Stimulated activated CD8-positive, alpha-beta memory T cell treated with anti-CD3 and anti-CD28 coated beads, Interleukin-7, amount 100 ng/mL, for 24 hours (primary cell): ENCODE results near the gene CNEP1R1.

ENCODE experiments used
- DNase-seq: peaks from one replicate; pipeline ENCODE4 v3.0.0-alpha.2; 2020; ENCODE audit warnings: low read depth

CNEP1R1 gene

GRCh38 chr16:50017553-50017952 is 7.5 kb upstream of the CNEP1R1 start:
- DNase-seq, result no peak

GRCh38 chr16:50021544-50021943 is 3.5 kb upstream of the CNEP1R1 start:
- no peak for DNase-seq

GRCh38 chr16:50023641-50024040 is 1.4 kb upstream of the CNEP1R1 start:
- DNase-seq, result no peak

- no peak for DNase-seq
Observed at GRCh38 chr16:50024207-50024606, 818 bp upstream of the CNEP1R1 start.

- no peak for DNase-seq
Observed at GRCh38 chr16:50025537-50025931, 509 bp downstream of the CNEP1R1 start.

GRCh38 chr16:50027829-50028228 is 2.8 kb downstream of the CNEP1R1 start:
- no peak for DNase-seq

- DNase-seq, result no peak
Observed at GRCh38 chr16:50035468-50035992, 10.5 kb downstream of the CNEP1R1 start.

- no peak for DNase-seq
Observed at GRCh38 chr16:50036426-50036825, 11.4 kb downstream of the CNEP1R1 start.

- DNase-seq, result no peak
Observed at GRCh38 chr16:50037662-50038220, 12.7 kb downstream of the CNEP1R1 start.

- DNase-seq, result no peak
Observed at GRCh38 chr16:50038286-50038685, 13.3 kb downstream of the CNEP1R1 start.

- no peak for DNase-seq
Observed at GRCh38 chr16:50038756-50039529, 13.9 kb downstream of the CNEP1R1 start.

GRCh38 chr16:50040018-50040417 is 15.0 kb downstream of the CNEP1R1 start:
- DNase-seq, result no peak

GRCh38 chr16:50040710-50041109 is 15.7 kb downstream of the CNEP1R1 start:
- no peak for DNase-seq

GRCh38 chr16:50043358-50043757 is 18.3 kb downstream of the CNEP1R1 start:
- DNase-seq, result no peak

GRCh38 chr16:50045412-50045811 is 20.4 kb downstream of the CNEP1R1 start:
- DNase-seq, result no peak

GRCh38 chr16:50046853-50047252 is 21.8 kb downstream of the CNEP1R1 start:
- DNase-seq, result no peak

GRCh38 chr16:50047864-50048263 is 22.8 kb downstream of the CNEP1R1 start:
- no peak for DNase-seq

- DNase-seq, result no peak
Observed at GRCh38 chr16:50050802-50051201, 25.8 kb downstream of the CNEP1R1 start.

GRCh38 chr16:50056226-50056625 is 31.2 kb downstream of the CNEP1R1 start:
- no peak for DNase-seq

- no peak for DNase-seq
Observed at GRCh38 chr16:50058091-50058771, 33.2 kb downstream of the CNEP1R1 start.

GRCh38 chr16:50059111-50059510 is 34.1 kb downstream of the CNEP1R1 start:
- DNase-seq, result no peak

GRCh38 chr16:50059669-50060068 is 34.6 kb downstream of the CNEP1R1 start:
- DNase-seq, result no peak

GRCh38 chr16:50061326-50061725 is 36.3 kb downstream of the CNEP1R1 start:
- DNase-seq, result no peak
